ENCODE data around the gene C19orf81.

Gene C19orf81

DNA sequence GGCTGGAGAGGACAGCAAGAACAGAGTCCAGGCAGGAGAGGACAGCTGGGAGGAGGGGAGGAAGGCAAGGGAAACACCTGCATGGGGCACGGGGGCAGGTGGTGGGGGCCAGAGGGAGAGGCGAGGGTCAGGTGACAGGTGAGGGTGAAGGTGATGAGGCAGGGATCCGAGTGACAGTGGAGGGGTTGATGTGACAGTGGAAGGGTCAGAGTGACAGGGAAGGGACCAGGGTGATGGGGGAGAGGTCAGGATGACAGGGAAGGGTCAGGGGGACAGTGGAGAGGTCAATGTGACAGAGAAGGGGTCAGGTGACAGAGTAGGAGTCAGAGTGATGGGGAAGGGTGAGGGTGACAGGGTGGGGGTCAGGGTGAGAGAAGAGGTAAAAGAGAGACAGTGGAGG, 29.1 kb downstream of the C19orf81 start:
- no peak for TF ChIP-seq CTCF (conservative IDR thresholded peaks at IDR 0.05; ENCODE audit: low read depth)
- no peak overlapping the region for H3K27ac ChIP-seq
- POLR2A ChIA-PET (ENCODE audit: low non-redundant PET): no interaction called here
- DNase-seq (ENCODE audit: low spot score): no peak
- CTCF ChIA-PET: no interaction called here

DNA sequence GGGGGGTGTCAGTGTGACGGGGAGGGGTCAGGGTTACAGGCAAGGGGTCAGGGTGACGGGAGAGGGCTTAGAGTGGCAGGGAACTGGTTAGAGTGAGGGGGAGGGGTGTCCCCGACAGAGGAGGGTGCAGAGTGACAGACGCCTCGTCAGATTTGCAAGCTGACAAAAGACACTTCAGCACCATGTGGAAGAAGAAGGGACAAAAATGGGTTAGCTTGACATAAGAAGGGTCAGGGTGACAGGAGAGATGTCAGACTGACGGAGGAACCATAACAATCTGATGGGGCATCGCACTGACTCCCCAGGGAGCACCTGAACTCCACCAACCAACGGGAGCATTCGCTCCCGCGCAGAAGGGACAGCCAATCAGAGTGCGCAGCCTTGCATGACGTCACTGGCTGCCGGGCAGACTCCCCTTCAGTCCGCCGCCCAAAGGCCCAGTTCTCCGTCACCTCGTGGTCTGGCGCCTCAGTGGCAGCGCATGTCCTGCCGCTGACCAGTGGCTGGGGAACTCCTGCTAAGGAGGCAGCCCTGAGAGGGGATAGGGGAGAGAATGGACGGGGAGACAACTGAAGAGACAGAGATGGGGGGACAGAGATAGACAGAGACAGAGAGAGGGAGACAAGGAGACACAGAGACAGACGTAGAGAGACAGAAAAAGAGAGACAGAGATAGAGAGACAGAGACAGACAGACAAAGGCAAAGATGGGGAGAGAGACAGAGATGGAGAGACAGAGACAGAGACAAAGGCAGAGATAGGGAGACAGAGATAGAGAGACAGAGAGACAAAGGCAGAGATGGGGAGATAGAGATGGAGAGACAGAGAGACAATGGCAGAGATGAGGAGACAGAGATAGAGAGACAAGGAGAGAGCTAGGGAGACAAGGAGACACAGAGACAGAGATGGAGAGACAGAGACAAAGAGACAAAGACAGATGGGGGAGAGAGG, 30.2 kb downstream of the C19orf81 start:
- H3K27ac ChIP-seq: no peak overlapping the region
- DNase-seq (ENCODE audit: low spot score): peak; percentile 97
- ChIA-PET CTCF (no interaction called here), POLR2A (ENCODE audit: low non-redundant PET) (no interaction called here)
- TF ChIP-seq CTCF (conservative IDR thresholded peaks at IDR 0.05; ENCODE audit: low read depth): no peak

DNA sequence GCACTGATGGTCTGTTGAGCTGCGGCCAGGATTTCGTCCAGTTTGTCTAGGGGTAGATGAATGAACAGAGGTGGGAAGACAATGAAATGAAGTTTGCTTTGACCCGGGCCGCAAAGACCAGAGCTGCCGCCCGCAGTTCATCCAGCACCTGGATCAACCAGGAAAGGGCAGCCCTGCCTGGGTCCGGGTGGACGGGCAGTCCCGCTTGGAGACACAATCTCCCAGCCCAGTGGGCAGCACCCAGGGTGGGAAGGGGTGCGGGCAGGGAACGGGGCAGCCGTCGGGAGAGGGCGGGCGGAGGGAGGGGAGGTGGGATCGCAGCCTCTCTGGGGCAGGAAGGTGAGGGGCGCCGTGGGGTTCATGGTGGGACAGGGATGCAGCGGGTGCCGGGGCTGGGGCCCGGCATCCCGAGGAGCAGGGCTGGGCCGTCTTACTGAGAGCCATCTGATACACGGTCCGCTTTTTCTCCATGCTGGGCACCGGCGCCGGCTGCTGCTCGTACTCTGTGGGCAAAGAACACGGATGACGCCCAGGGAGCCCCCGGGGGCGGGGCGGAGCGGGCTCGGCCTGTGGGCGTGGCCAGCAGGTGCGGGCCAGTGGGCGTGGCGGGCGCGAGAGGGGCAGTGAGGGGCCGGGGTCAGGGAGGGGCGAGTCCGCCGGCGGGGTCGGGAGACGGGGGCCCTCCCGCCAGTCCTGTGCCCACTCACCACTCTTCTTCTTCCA, 37.2 kb downstream of the C19orf81 start:
- CTCF ChIA-PET: interaction anchor here (0.5 kb wide), 1 partner anchor 19 kb away, joined by 3 read pairs; no protein-coding TSS in a partner anchor
- POLR2A ChIA-PET (ENCODE audit: low non-redundant PET): no interaction called here
- no peak for TF ChIP-seq CTCF (conservative IDR thresholded peaks at IDR 0.05; ENCODE audit: low read depth)
- no peak for DNase-seq (ENCODE audit: low spot score)
- H3K27ac ChIP-seq: no peak overlapping the region

DNA sequence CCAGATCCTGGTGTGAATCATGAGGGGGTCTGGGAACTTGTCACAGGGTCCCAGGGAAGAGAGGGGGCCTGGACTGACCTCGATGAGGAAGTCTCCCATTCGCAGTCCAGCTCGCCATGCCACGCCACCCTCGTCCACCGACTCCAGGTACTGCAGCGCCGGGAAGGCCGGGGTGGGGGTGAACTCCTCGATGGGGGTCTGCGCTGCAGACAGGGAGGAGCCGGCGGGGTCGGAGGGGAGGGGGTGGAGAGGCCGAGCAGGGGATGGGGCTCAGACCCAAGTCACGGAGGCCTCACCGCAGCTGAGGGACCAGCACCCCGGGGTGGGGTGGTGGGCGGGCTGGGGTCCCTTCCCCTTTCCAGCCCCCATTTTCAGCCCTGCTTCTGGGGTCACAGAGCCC, 39.5 kb downstream of the C19orf81 start:
- TF ChIP-seq CTCF (conservative IDR thresholded peaks at IDR 0.05; ENCODE audit: low read depth): no peak
- CTCF ChIA-PET: interaction anchor here (0.6 kb wide), 2 partner anchors 19 to 152 kb away, joined by 3 to 4 read pairs; no protein-coding TSS in a partner anchor
- no peak overlapping the region for H3K27ac ChIP-seq
- no peak for DNase-seq (ENCODE audit: low spot score)
- POLR2A ChIA-PET (ENCODE audit: low non-redundant PET): no interaction called here

- no peak overlapping the region for H3K27ac ChIP-seq
- POLR2A ChIA-PET (ENCODE audit: low non-redundant PET): no interaction called here
- TF ChIP-seq CTCF (conservative IDR thresholded peaks at IDR 0.05; ENCODE audit: low read depth): no peak
- CTCF ChIA-PET: no interaction called here
- no peak for DNase-seq (ENCODE audit: low spot score)
Measured at GRCh38 chr19:50690439-50690838, 41.2 kb downstream of the C19orf81 start.

- CTCF ChIA-PET: interaction anchor here (0.6 kb wide), 1 partner anchor 30 kb away, joined by 4 read pairs; no protein-coding TSS in a partner anchor
- POLR2A ChIA-PET (ENCODE audit: low non-redundant PET): no interaction called here
- no peak for TF ChIP-seq CTCF (conservative IDR thresholded peaks at IDR 0.05; ENCODE audit: low read depth)
- H3K27ac ChIP-seq: no peak overlapping the region
- DNase-seq (ENCODE audit: low spot score): no peak
Measured at GRCh38 chr19:50693064-50693975, 44.1 kb downstream of the C19orf81 start.

All from RWPE1 (cell line).